Measurements from ENCODE around the gene NXPH3.

The NXPH3 gene

GRCh38 chr17:49564638-49565037 lies 11.0 kb upstream of the NXPH3 start:
- no peaks in the 10 kb centered on the region for H3K9me2 ChIP-seq (replicated peaks; ENCODE audit: insufficient read depth, low read length)
- H3K4me3 ChIP-seq (ENCODE audit: low read length): no peak overlapping the region
- H3K79me2 ChIP-seq (ENCODE audit: low read length): no peaks in the 10 kb centered on the region
- H3K27ac ChIP-seq (ENCODE audit: low read length): no peak overlapping the region
- no peaks in the 10 kb centered on the region for H3K9me3 ChIP-seq (replicated peaks; ENCODE audit: insufficient read depth, low read length)
- H3K4me1 ChIP-seq (ENCODE audit: low read length): no peaks in the 10 kb centered on the region
- peaks cover 3% of the 10 kb centered on the region for H3F3A ChIP-seq (ENCODE audit: insufficient read depth, low read length)
- no peak overlapping the region for H2AFZ ChIP-seq (ENCODE audit: low read length)
- no peak for DNase-seq
- H3K27me3 ChIP-seq (replicated peaks; ENCODE audit: insufficient read depth, low read length): peaks cover 51% of the 10 kb centered on the region
- H3K4me2 ChIP-seq (ENCODE audit: low read depth, low read length): no peak overlapping the region
- H4K20me1 ChIP-seq (ENCODE audit: insufficient read depth, low read length): no peaks in the 10 kb centered on the region
- H3K36me3 ChIP-seq (replicated peaks; ENCODE audit: insufficient read depth, low read length): no peaks in the 10 kb centered on the region
- no peak overlapping the region for H3K9ac ChIP-seq (ENCODE audit: low read length)
- TF ChIP-seq EZH2 (optimal IDR thresholded peaks at IDR 0.05; ENCODE audit: low read depth, low read length) (no peak), CTCF (IDR thresholded peaks at IDR 0.05; ENCODE audit: low read length) (no peak), EZH2phosphoT487 (IDR thresholded peaks at IDR 0.05; ENCODE audit: low read length) (no peak)

- no peak for DNase-seq
- Histone ChIP-seq H3K27ac (ENCODE audit: low read length) (no peak overlapping the region), H4K20me1 (ENCODE audit: insufficient read depth, low read length) (no peaks in the 10 kb centered on the region), H3K4me2 (ENCODE audit: low read depth, low read length) (no peak overlapping the region), H3K79me2 (ENCODE audit: low read length) (no peaks in the 10 kb centered on the region), H3K9me3 (replicated peaks; ENCODE audit: insufficient read depth, low read length) (no peaks in the 10 kb centered on the region), H3K9ac (ENCODE audit: low read length) (no peak overlapping the region), H3K4me3 (ENCODE audit: low read length) (no peak overlapping the region), H3F3A (ENCODE audit: insufficient read depth, low read length) (peaks cover 13% of the 10 kb centered on the region), H3K27me3 (replicated peaks; ENCODE audit: insufficient read depth, low read length) (peaks cover 46% of the 10 kb centered on the region), H3K9me2 (replicated peaks; ENCODE audit: insufficient read depth, low read length) (no peaks in the 10 kb centered on the region), H2AFZ (ENCODE audit: low read length) (no peak overlapping the region), H3K36me3 (replicated peaks; ENCODE audit: insufficient read depth, low read length) (no peaks in the 10 kb centered on the region), H3K4me1 (ENCODE audit: low read length) (peaks cover 9% of the 10 kb centered on the region)
- no peak for TF ChIP-seq EZH2 (optimal IDR thresholded peaks at IDR 0.05; ENCODE audit: low read depth, low read length)
- TF ChIP-seq CTCF (IDR thresholded peaks at IDR 0.05; ENCODE audit: low read length): no peak
- no peak for TF ChIP-seq EZH2phosphoT487 (IDR thresholded peaks at IDR 0.05; ENCODE audit: low read length)
Observed at GRCh38 chr17:49565948-49566491, 9.7 kb upstream of the NXPH3 start.

GRCh38 chr17:49566668-49567071 lies 9.0 kb upstream of the NXPH3 start:
- DNase-seq: no peak
- H3K9me2 ChIP-seq (replicated peaks; ENCODE audit: insufficient read depth, low read length): no peaks in the 10 kb centered on the region
- H3K9me3 ChIP-seq (replicated peaks; ENCODE audit: insufficient read depth, low read length): no peaks in the 10 kb centered on the region
- no peaks in the 10 kb centered on the region for H3K79me2 ChIP-seq (ENCODE audit: low read length)
- no peak overlapping the region for H2AFZ ChIP-seq (ENCODE audit: low read length)
- H3F3A ChIP-seq (ENCODE audit: insufficient read depth, low read length): peaks cover 16% of the 10 kb centered on the region
- H3K9ac ChIP-seq (ENCODE audit: low read length): no peak overlapping the region
- H3K27me3 ChIP-seq (replicated peaks; ENCODE audit: insufficient read depth, low read length): peaks cover 45% of the 10 kb centered on the region
- H4K20me1 ChIP-seq (ENCODE audit: insufficient read depth, low read length): no peaks in the 10 kb centered on the region
- no peak overlapping the region for H3K27ac ChIP-seq (ENCODE audit: low read length)
- no peaks in the 10 kb centered on the region for H3K36me3 ChIP-seq (replicated peaks; ENCODE audit: insufficient read depth, low read length)
- no peak overlapping the region for H3K4me3 ChIP-seq (ENCODE audit: low read length)
- no peak overlapping the region for H3K4me2 ChIP-seq (ENCODE audit: low read depth, low read length)
- no peak for TF ChIP-seq CTCF (IDR thresholded peaks at IDR 0.05; ENCODE audit: low read length)
- TF ChIP-seq EZH2phosphoT487 (IDR thresholded peaks at IDR 0.05; ENCODE audit: low read length): no peak
- TF ChIP-seq EZH2 (optimal IDR thresholded peaks at IDR 0.05; ENCODE audit: low read depth, low read length): no peak
- H3K4me1 ChIP-seq (ENCODE audit: low read length): peaks cover 16% of the 10 kb centered on the region
